CD4-positive, alpha-beta T cell treated with Interleukin-12 subunit alpha and Interleukin-12 subunit beta, for 1 hour (primary cell): ENCODE data around the gene RAF1.
"Not testable (repeated sequence)": the region's sequence is repeated elsewhere in the genome, so short reads cannot be mapped to it uniquely, and the experiment has no call there.

Experiments
- DNase-seq: peaks from one replicate; pipeline ENCODE4 v3.0.0-alpha.2; 2020

Gene RAF1

GRCh38 chr3:12675115-12675810 lies 11.3 kb upstream of the RAF1 start:
- no peak for DNase-seq

- DNase-seq: not testable (repeated sequence)
Observed at GRCh38 chr3:12673956-12674736, 10.2 kb upstream of the RAF1 start.

- DNase-seq: no peak
Observed at GRCh38 chr3:12671120-12671450, 7.2 kb upstream of the RAF1 start.

- no peak for DNase-seq
Observed at GRCh38 chr3:12670365-12671119, 6.6 kb upstream of the RAF1 start.

GRCh38 chr3:12663401-12663935 lies 449 bp downstream of the RAF1 start:
- DNase-seq: no peak

- DNase-seq: peak; percentile 28
Observed at GRCh38 chr3:12662593-12663400, 1.1 kb downstream of the RAF1 start.

GRCh38 chr3:12661926-12662592 lies 1.9 kb downstream of the RAF1 start:
- DNase-seq: no peak

- DNase-seq: not testable (repeated sequence)
Observed at GRCh38 chr3:12661375-12661774, 2.5 kb downstream of the RAF1 start.

GRCh38 chr3:12660196-12660595 lies 3.7 kb downstream of the RAF1 start:
- no peak for DNase-seq

GRCh38 chr3:12659316-12660015 lies 4.5 kb downstream of the RAF1 start:
- no peak for DNase-seq

- no peak for DNase-seq
Observed at GRCh38 chr3:12658593-12659058, 5.3 kb downstream of the RAF1 start.

GRCh38 chr3:12656850-12657249 lies 7.1 kb downstream of the RAF1 start:
- no peak for DNase-seq

GRCh38 chr3:12656193-12656592 lies 7.7 kb downstream of the RAF1 start:
- no peak for DNase-seq

- no peak for DNase-seq
Observed at GRCh38 chr3:12655701-12656100, 8.2 kb downstream of the RAF1 start.

GRCh38 chr3:12653747-12654146 lies 10.2 kb downstream of the RAF1 start:
- no peak for DNase-seq

GRCh38 chr3:12648384-12648959 lies 15.4 kb downstream of the RAF1 start:
- no peak for DNase-seq

GRCh38 chr3:12644331-12644937 lies 19.5 kb downstream of the RAF1 start:
- no peak for DNase-seq

- DNase-seq: no peak
Observed at GRCh38 chr3:12643724-12644123, 20.2 kb downstream of the RAF1 start.

GRCh38 chr3:12643010-12643380 lies 20.9 kb downstream of the RAF1 start:
- DNase-seq: no peak

GRCh38 chr3:12640853-12641252 lies 23.1 kb downstream of the RAF1 start:
- DNase-seq: not testable (repeated sequence)

GRCh38 chr3:12638105-12638504 lies 25.8 kb downstream of the RAF1 start:
- DNase-seq: no peak
